Epithelial cell of proximal tubule (primary cell): ENCODE measurements around the gene CEACAM3. TPM values are rescaled to one million over a fixed set of nuclear protein-coding genes. Genes with fewer than 3 reads are reported as not detected.

Experiments
- DNase-seq: peaks from one replicate; pipeline ENCODE4 v3.0.0-alpha.2; 2011; ENCODE audit warnings: low read depth
- H3K4me3 ChIP-seq: 2 replicates; pipeline ENCODE4 v1.5.1; 2011; ENCODE audit warnings: low read depth, mild to moderate bottlenecking, low read length
- total RNA-seq: library from RNA; depleted of rRNA; stranded (reverse); fragments of >200 nt; gene quantifications from 2 replicates; pipeline ENCODE4 v1.2.3, GENCODE V29; 2015
- TF ChIP-seq, protein P1 (sequence below): conservative IDR thresholded peaks from 2 replicates; pipeline ENCODE4 v1.5.1; 2012; ENCODE audit warnings: low read depth, mild to moderate bottlenecking, low read length

The CEACAM3 gene
- total RNA-seq, 1 donor from 2014 or later = not detected

DNA sequence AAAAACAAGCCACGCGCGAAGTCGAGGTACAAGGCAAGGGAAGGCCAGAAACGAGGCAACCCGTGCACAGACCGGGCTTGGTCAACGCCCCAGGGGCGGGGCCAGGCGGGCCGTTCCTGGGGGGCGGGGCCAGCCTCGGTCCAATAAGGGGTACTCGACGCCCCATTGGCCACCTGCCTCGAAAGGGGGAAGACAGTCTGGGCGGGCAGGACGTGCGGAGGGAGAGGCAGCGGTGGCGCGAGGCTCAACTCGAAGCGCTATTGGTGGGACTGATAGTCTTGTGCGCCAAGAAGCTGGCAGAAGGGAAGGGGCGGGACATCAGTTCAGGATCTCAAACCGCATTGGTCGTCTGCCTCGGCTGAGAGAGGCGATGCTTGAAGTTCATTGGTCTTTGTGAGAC lies 48.2 kb downstream of the CEACAM3 start, which contains the start of gene LYPD4:
LYPD4 (minus strand) TSS at position 83 of the 400 bp plus-strand sequence. CDS start 5,398 bp downstream, outside the sequence.
- H3K4me3 ChIP-seq = no peak within 1 kb of the TSS
- TF ChIP-seq, protein P1, sequence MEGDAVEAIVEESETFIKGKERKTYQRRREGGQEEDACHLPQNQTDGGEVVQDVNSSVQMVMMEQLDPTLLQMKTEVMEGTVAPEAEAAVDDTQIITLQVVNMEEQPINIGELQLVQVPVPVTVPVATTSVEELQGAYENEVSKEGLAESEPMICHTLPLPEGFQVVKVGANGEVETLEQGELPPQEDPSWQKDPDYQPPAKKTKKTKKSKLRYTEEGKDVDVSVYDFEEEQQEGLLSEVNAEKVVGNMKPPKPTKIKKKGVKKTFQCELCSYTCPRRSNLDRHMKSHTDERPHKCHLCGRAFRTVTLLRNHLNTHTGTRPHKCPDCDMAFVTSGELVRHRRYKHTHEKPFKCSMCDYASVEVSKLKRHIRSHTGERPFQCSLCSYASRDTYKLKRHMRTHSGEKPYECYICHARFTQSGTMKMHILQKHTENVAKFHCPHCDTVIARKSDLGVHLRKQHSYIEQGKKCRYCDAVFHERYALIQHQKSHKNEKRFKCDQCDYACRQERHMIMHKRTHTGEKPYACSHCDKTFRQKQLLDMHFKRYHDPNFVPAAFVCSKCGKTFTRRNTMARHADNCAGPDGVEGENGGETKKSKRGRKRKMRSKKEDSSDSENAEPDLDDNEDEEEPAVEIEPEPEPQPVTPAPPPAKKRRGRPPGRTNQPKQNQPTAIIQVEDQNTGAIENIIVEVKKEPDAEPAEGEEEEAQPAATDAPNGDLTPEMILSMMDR = no peak
- DNase-seq = no peak

DNA sequence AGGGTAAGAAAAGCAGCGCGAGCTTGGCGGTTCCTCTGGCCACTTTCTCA lies 48.4 kb downstream of the CEACAM3 start, which contains the start of gene DMRTC2:
DMRTC2 (plus strand) TSS at position 42 of the 50 bp plus-strand sequence. CDS start 2,387 bp downstream, outside the sequence.
- no peak within 1 kb of the TSS for H3K4me3 ChIP-seq
- DNase-seq = no peak
- TF ChIP-seq, protein P1 = no peak

DNA sequence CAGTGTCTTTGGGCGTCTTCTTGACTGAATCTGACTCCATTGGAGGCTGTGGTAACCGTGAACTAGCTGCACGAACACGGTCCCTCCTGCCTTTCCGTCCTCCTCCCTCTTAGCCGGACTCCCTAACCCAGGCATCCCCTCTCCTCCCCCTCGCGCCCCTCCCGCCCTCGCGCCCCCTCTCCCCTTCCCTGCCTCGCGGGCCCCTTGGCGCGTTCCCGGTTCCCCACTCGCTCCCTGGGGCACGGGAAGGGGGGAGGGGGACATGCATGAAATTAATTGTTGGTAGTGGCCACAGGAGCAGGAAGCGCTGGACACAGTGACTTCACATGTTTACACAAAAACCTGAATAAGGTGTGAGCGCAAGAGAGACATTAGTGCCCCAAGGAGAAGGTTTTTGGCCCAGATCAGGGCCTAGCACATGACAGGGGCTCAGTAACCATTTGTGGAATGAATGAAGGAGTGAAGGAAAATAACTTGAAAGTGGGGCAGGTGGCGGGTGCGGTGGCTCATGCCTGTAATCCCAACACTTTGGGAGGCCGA lies 48.7 kb downstream of the CEACAM3 start:
- DNase-seq = no peak
- H3K4me3 ChIP-seq = no peak overlapping the region
- TF ChIP-seq, protein P1 = no peak

DNA sequence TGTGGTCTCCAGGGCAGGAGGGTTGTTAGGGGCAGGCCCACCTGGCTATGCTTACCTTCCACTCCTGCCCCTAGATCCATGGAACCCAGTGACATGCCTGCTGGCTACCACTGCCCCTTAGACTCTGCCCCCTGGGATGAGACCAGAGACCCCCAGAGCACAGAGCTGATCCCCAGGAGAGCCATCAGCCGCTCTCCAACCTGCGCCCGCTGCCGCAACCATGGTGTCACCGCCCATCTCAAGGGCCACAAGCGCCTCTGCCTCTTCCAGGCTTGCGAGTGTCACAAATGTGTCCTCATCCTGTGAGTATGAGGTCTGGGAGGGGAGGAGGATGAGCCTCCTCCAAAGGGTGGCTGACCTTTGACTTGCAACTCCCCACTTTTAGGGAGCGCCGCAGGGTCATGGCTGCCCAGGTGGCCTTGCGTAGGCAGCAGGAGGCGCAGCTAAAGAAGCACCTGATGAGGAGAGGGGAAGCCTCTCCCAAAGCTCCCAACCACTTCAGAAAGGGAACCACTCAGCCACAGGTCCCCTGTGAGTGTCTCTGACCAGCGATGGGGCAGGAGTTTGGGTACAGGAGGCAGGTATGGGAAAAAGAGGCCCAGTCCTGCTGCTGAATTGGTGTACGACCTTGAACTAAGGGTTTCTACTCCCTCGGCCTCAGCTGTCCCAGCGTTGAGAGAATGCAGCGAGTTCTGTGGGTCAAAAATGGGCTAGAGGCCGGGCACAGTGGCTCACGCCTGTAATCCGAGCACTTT lies 51.1 kb downstream of the CEACAM3 start:
- DNase-seq = no peak
- TF ChIP-seq, protein P1 = no peak

DNA sequence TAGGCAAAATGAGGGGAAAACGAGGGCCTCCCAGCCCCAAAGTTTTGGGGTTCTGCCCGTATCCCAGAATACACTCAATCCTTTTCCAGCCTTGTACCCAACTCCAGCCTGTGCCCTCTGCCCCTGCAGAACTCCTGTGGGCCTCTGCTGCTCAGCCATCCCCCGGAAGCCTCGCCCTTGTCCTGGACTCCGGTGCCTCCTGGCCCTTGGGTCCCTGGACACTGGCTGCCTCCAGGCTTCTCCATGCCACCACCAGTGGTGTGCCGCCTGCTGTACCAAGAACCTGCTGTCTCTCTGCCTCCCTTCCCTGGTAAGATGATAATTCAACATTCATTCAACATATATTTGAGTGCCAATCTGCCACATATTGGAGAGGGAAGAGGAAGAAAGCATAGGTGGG lies 52.3 kb downstream of the CEACAM3 start:
- H3K4me3 ChIP-seq = no peak overlapping the region
- no peak for DNase-seq
- TF ChIP-seq, protein P1 = no peak

More for the DNA sequence above, 51.1 kb downstream of the CEACAM3 start:
- no peak overlapping the region for H3K4me3 ChIP-seq

DNA sequence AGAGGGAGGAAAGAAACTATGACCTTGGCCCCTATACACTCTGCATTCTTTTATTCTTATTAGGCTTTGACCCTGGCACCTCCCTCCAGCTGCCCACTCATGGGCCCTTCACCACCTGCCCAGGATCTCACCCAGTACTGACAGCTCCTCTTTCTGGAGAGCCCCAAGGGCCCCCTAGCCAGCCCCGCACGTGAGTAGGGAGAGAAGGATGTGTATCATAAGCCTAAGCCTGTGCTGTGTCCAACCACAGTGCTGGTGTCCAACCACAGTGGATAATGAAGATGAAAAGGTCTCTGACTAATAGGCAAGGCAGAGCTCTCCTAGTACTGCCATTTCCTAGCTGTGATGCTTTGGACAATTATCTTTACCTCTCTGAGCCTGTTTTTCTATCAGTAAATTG lies 52.7 kb downstream of the CEACAM3 start:
- TF ChIP-seq, protein P1 = no peak
- H3K4me3 ChIP-seq = no peak overlapping the region

DNA sequence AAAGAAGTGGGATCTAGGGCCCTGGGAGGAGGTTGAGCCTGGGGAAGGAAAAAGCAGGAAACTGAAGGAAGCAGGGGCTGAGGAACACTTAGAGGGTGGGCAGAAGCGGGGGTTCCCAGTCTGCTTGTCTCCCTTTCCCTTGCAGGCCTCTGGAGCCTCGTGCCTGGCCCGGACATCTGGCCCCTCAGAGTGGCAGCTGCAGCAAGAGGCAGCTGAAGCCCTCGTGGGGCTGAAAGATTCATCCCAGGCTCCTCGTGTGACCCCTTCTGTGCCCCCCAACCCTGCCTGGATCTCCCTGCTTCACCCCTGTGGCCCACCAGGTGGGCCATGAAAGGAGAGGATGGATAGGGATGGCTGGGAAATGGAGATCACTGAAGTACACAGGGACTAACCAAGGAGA lies 54.0 kb downstream of the CEACAM3 start:
- no peak for DNase-seq
- TF ChIP-seq, protein P1 = no peak
- no peak overlapping the region for H3K4me3 ChIP-seq

More for the DNA sequence above, 52.7 kb downstream of the CEACAM3 start:
- DNase-seq = no peak
